Measurements from ENCODE around the gene TSPO2. TPM values are rescaled to one million over a fixed set of nuclear protein-coding genes. Genes with fewer than 3 reads are reported as not detected.

Gene TSPO2
- total RNA-seq, 1 experiment from 2014 or later = not detected

GRCh38 chr6:41090841-41091761, 48.8 kb downstream of the TSPO2 start:
- no peaks in the 10 kb centered on the region for H3K4me1 ChIP-seq (ENCODE audit: control insufficient read depth in 1 of 2, insufficient read depth in 2 of 2, low read length in 2 of 2)
- RAD21 ChIA-PET (ENCODE audit: low non-redundant PET in 1 of 2, low total read pairs in 2 of 2, uncharacterized antibody in 2 of 2, unreplicated experiment in 2 of 2) = interaction anchor here in 1 of 2 experiments (1.7 kb wide), 1 partner anchor 91 kb away, joined by 4 read pairs; no protein-coding TSS in a partner anchor
- no peaks in the 10 kb centered on the region for H4K20me1 ChIP-seq (ENCODE audit: insufficient read depth)
- no peak overlapping the region for H2AFZ ChIP-seq (ENCODE audit: low read depth, low read length, poor library complexity, severe bottlenecking)
- H3K79me2 ChIP-seq (ENCODE audit: insufficient read depth, low read length) = peaks cover 11% of the 10 kb centered on the region
- no peak overlapping the region for H3K9ac ChIP-seq (ENCODE audit: low read length)
- TF ChIP-seq TCF7L2 (IDR thresholded peaks at IDR 0.05; ENCODE audit: borderline replicate concordance, extremely low read depth, insufficient read depth, insufficient read length) (no peak), SIN3A (IDR thresholded peaks at IDR 0.05; ENCODE audit: low read depth) (no peak), YY1 (IDR thresholded peaks at IDR 0.05; ENCODE audit: extremely low read depth, insufficient replicate concordance, low read depth, low read length) (no peak), RAD21 (IDR thresholded peaks at IDR 0.05; ENCODE audit: low read depth) (no peak)
- no peak for DNase-seq (ENCODE audit: low read depth, low spot score)
- BruUV-seq (replicated peaks) = no TSS peak
- no peak overlapping the region for H3K27ac ChIP-seq (ENCODE audit: low read depth, low read length)
- H3K9me2 ChIP-seq (ENCODE audit: insufficient read depth) = no peaks in the 10 kb centered on the region
- peaks cover 30 to 54% of the 10 kb centered on the region in 2 experiments for H3K36me3 ChIP-seq (ENCODE audit: control insufficient read depth in 1 of 2, insufficient read depth in 2 of 2, low read length in 2 of 2)
- no peak overlapping the region for H3K4me2 ChIP-seq (ENCODE audit: low read length)
- H3K4me3 ChIP-seq (replicated peaks in 1 of 2; ENCODE audit: low read depth in 1 of 2, low read length in 2 of 2) = no peak overlapping the region
- CTCF ChIA-PET = interaction anchor here (2.3 kb wide), 1 partner anchor 91 kb away, joined by 18 read pairs; no protein-coding TSS in a partner anchor
- no peaks in the 10 kb centered on the region for H3K27me3 ChIP-seq (ENCODE audit: insufficient read depth, low read length)
- intact Hi-C loops (cut with micrococcal nuclease) = no loop called here
- POLR2A ChIA-PET = no interaction called here
- no peak for ATAC-seq
- H3K9me3 ChIP-seq (ENCODE audit: control insufficient read depth in 1 of 2, insufficient read depth in 1 of 2, low read depth in 1 of 2, low read length in 2 of 2) = no peaks in the 10 kb centered on the region

DNA sequence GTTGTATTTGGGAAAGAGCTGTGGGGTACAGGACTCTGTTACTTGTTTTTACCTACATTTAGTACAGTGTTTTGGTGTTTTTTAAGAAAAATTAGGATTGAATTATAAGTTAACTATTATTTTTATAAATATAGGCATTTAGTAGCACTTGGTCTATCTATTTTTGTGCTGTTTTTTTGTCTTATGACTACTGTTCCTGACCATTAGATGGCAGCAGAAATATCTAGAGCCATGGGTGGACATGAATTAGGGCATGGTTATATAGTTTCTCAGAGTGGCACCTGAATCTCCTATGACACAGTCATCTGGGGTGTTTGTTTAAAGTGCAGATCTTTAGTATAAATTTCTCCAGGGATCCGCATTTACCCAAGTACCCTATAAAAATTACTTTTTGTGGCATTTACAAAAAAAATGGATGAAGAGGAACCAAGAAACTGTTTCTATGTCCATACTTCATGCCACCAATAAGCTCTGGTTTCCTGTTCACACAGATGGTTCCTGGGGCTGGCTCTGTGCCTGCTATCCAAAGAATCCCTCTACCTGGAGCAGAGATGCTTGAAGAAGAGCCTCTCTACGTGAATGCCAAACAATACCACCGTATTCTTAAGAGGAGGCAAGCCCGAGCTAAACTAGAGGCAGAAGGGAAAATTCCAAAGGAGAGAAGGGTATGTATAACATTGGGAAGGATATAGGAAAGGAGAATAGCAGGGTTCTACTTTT, 50.3 kb downstream of the TSPO2 start:
- H3K4me2 ChIP-seq (ENCODE audit: low read length) = no peak overlapping the region
- no peaks in the 10 kb centered on the region for H4K20me1 ChIP-seq (ENCODE audit: insufficient read depth)
- no peaks in the 10 kb centered on the region for H3K9me2 ChIP-seq (ENCODE audit: insufficient read depth)
- peaks cover 4% of the 10 kb centered on the region; the same call in 1 of the 2 replicates for H3K79me2 ChIP-seq (ENCODE audit: insufficient read depth, low read length)
- no peak overlapping the region for H3K9ac ChIP-seq (ENCODE audit: low read length)
- H3K9me3 ChIP-seq (ENCODE audit: control insufficient read depth in 1 of 2, insufficient read depth in 1 of 2, low read depth in 1 of 2, low read length in 2 of 2) = no peaks in the 10 kb centered on the region
- peak; percentile 70 for ATAC-seq
- peaks cover 44 to 59% of the 10 kb centered on the region in 2 experiments for H3K36me3 ChIP-seq (ENCODE audit: control insufficient read depth in 1 of 2, insufficient read depth in 2 of 2, low read length in 2 of 2)
- RAD21 ChIA-PET (ENCODE audit: low non-redundant PET in 1 of 2, low total read pairs in 2 of 2, uncharacterized antibody in 2 of 2, unreplicated experiment in 2 of 2) = interaction anchor here in 1 of 2 experiments (1.7 kb wide), 1 partner anchor 90 kb away, joined by 4 read pairs; no protein-coding TSS in a partner anchor
- CTCF ChIA-PET = interaction anchor here (1.1 to 2.3 kb wide), 2 partner anchors 16 to 90 kb away, joined by 3 to 18 read pairs; no protein-coding TSS in a partner anchor
- H3K27me3 ChIP-seq (ENCODE audit: insufficient read depth, low read length) = no peaks in the 10 kb centered on the region
- H3K27ac ChIP-seq (ENCODE audit: low read depth, low read length) = no peak overlapping the region
- no peaks in the 10 kb centered on the region for H3K4me1 ChIP-seq (ENCODE audit: control insufficient read depth in 1 of 2, insufficient read depth in 2 of 2, low read length in 2 of 2)
- no TSS peak for BruUV-seq (replicated peaks)
- H2AFZ ChIP-seq (ENCODE audit: low read depth, low read length, poor library complexity, severe bottlenecking) = no peak overlapping the region
- POLR2A ChIA-PET = no interaction called here
- no peak overlapping the region for H3K4me3 ChIP-seq (replicated peaks in 1 of 2; ENCODE audit: low read depth in 1 of 2, low read length in 2 of 2)
- no peak for DNase-seq (ENCODE audit: low read depth, low spot score)
- intact Hi-C loops (cut with micrococcal nuclease) = loop anchor here (1.0 kb wide), 2 partner anchors 90 to 226 kb away; no protein-coding TSS in a partner anchor
- TF ChIP-seq RAD21 (IDR thresholded peaks at IDR 0.05; ENCODE audit: low read depth) = peak; percentile 44
- TF ChIP-seq ELF1 (IDR thresholded peaks at IDR 0.05; ENCODE audit: borderline replicate concordance, low read depth) = no peak
- TF ChIP-seq SRF (IDR thresholded peaks at IDR 0.05; ENCODE audit: low read depth) = no peak
- no peak for TF ChIP-seq SIN3A (IDR thresholded peaks at IDR 0.05; ENCODE audit: low read depth)
- TF ChIP-seq POLR2A (IDR thresholded peaks at IDR 0.05; ENCODE audit: borderline replicate concordance, extremely low read depth, insufficient read depth, insufficient read length) = no peak
- no peak for TF ChIP-seq EGR1 (IDR thresholded peaks at IDR 0.05; ENCODE audit: low read depth)
- TF ChIP-seq FOSL1 (IDR thresholded peaks at IDR 0.05; ENCODE audit: low read depth) = no peak
- TF ChIP-seq CTCF (IDR thresholded peaks at IDR 0.05 in 2 of 3, conservative IDR thresholded peaks at IDR 0.05 in 1 of 3; ENCODE audit: borderline replicate concordance in 1 of 3, insufficient read depth in 1 of 3, low read depth in 2 of 3, low read length in 2 of 3) = peak; percentile 41 to 45 (median 44); a peak in 4 of 6 replicates
- no peak for TF ChIP-seq POLR2AphosphoS5 (IDR thresholded peaks at IDR 0.05; ENCODE audit: low read depth, low read length)
- TF ChIP-seq ATF3 (IDR thresholded peaks at IDR 0.05) = no peak
